ENCODE results near the gene ENSA.
"Not testable (repeated sequence)": the region's sequence is repeated elsewhere in the genome, so short reads cannot be mapped to it uniquely, and the experiment has no call there.

Gene ENSA

GRCh38 chr1:150629115-150629928, at the start of gene ENSA:
ENSA (minus strand) TSS chr1:150629612; CDS start chr1:150629470, 142 bp downstream.
- H3K27me3 ChIP-seq (ENCODE audit: control insufficient read depth in 1 of 2, insufficient read depth in 2 of 2, low read length in 2 of 2): no peaks in the 10 kb centered on the region
- H3K9me3 ChIP-seq (ENCODE audit: low read length): no peaks in the 10 kb centered on the region
- H3K27ac ChIP-seq (ENCODE audit: low read depth, low read length): peak within 1 kb of the TSS; percentile 95
- H3K9ac ChIP-seq (ENCODE audit: low read length): peak within 1 kb of the TSS; percentile 55
- peaks cover 13% of the 10 kb centered on the region for H3K4me1 ChIP-seq (ENCODE audit: insufficient read depth, low read length)
- peak within 1 kb of the TSS; percentile 69 to 72 for H3K4me3 ChIP-seq (ENCODE audit: low read depth in 1 of 2, low read length in 2 of 2)
- H3K36me3 ChIP-seq (ENCODE audit: insufficient read depth, low read length): peaks cover 35% of the 10 kb centered on the region

GRCh38 chr1:150678988-150679387, 49.6 kb upstream of the ENSA start:
- H3K4me1 ChIP-seq (ENCODE audit: insufficient read depth, low read length): no peaks in the 10 kb centered on the region
- no peaks in the 10 kb centered on the region for H3K9me3 ChIP-seq (ENCODE audit: low read length)
- H3K27ac ChIP-seq (ENCODE audit: low read depth, low read length): no peak overlapping the region
- H3K9ac ChIP-seq (ENCODE audit: low read length): no peak overlapping the region
- H3K27me3 ChIP-seq (ENCODE audit: control insufficient read depth in 1 of 2, insufficient read depth in 2 of 2, low read length in 2 of 2): no peaks in the 10 kb centered on the region
- no peak overlapping the region for H3K4me3 ChIP-seq (ENCODE audit: low read depth in 1 of 2, low read length in 2 of 2)
- H3K36me3 ChIP-seq (ENCODE audit: insufficient read depth, low read length): no peaks in the 10 kb centered on the region

- Histone ChIP-seq H3K27ac (ENCODE audit: low read depth, low read length) (no peak overlapping the region), H3K36me3 (ENCODE audit: insufficient read depth, low read length) (no peaks in the 10 kb centered on the region), H3K4me1 (ENCODE audit: insufficient read depth, low read length) (no peaks in the 10 kb centered on the region), H3K27me3 (ENCODE audit: control insufficient read depth in 1 of 2, insufficient read depth in 2 of 2, low read length in 2 of 2) (no peaks in the 10 kb centered on the region), H3K4me3 (ENCODE audit: low read depth in 1 of 2, low read length in 2 of 2) (no peak overlapping the region), H3K9me3 (ENCODE audit: low read length) (no peaks in the 10 kb centered on the region), H3K9ac (ENCODE audit: low read length) (no peak overlapping the region)
These were observed 45.5 kb upstream of the ENSA start for GRCh38 chr1:150674881-150675280.

GRCh38 chr1:150663321-150663720, 33.9 kb upstream of the ENSA start:
- Histone ChIP-seq H3K27ac (ENCODE audit: low read depth, low read length) (no peak overlapping the region), H3K4me3 (ENCODE audit: low read depth in 1 of 2, low read length in 2 of 2) (no peak overlapping the region), H3K27me3 (ENCODE audit: control insufficient read depth in 1 of 2, insufficient read depth in 2 of 2, low read length in 2 of 2) (no peaks in the 10 kb centered on the region), H3K36me3 (ENCODE audit: insufficient read depth, low read length) (peaks cover 13% of the 10 kb centered on the region), H3K9me3 (ENCODE audit: low read length) (no peaks in the 10 kb centered on the region), H3K4me1 (ENCODE audit: insufficient read depth, low read length) (no peaks in the 10 kb centered on the region), H3K9ac (ENCODE audit: low read length) (no peak overlapping the region)

GRCh38 chr1:150662811-150663210, 33.4 kb upstream of the ENSA start:
- no peak overlapping the region for H3K4me3 ChIP-seq (ENCODE audit: low read depth in 1 of 2, low read length in 2 of 2)
- no peaks in the 10 kb centered on the region for H3K27me3 ChIP-seq (ENCODE audit: control insufficient read depth in 1 of 2, insufficient read depth in 2 of 2, low read length in 2 of 2)
- H3K4me1 ChIP-seq (ENCODE audit: insufficient read depth, low read length): no peaks in the 10 kb centered on the region
- H3K27ac ChIP-seq (ENCODE audit: low read depth, low read length): no peak overlapping the region
- no peak overlapping the region for H3K9ac ChIP-seq (ENCODE audit: low read length)
- no peaks in the 10 kb centered on the region for H3K9me3 ChIP-seq (ENCODE audit: low read length)
- H3K36me3 ChIP-seq (ENCODE audit: insufficient read depth, low read length): peaks cover 13% of the 10 kb centered on the region

- H3K27me3 ChIP-seq (ENCODE audit: control insufficient read depth in 1 of 2, insufficient read depth in 2 of 2, low read length in 2 of 2): no peaks in the 10 kb centered on the region
- peaks cover 13% of the 10 kb centered on the region for H3K36me3 ChIP-seq (ENCODE audit: insufficient read depth, low read length)
- H3K27ac ChIP-seq (ENCODE audit: low read depth, low read length): no peak overlapping the region
These were observed 31.7 kb upstream of the ENSA start for GRCh38 chr1:150661156-150661555.

GRCh38 chr1:150660584-150660983, 31.2 kb upstream of the ENSA start:
- no peak overlapping the region for H3K4me3 ChIP-seq (ENCODE audit: low read depth in 1 of 2, low read length in 2 of 2)
- H3K27ac ChIP-seq (ENCODE audit: low read depth, low read length): no peak overlapping the region
- H3K27me3 ChIP-seq (ENCODE audit: control insufficient read depth in 1 of 2, insufficient read depth in 2 of 2, low read length in 2 of 2): no peaks in the 10 kb centered on the region
- H3K9ac ChIP-seq (ENCODE audit: low read length): no peak overlapping the region
- no peaks in the 10 kb centered on the region for H3K9me3 ChIP-seq (ENCODE audit: low read length)
- H3K4me1 ChIP-seq (ENCODE audit: insufficient read depth, low read length): no peaks in the 10 kb centered on the region
- H3K36me3 ChIP-seq (ENCODE audit: insufficient read depth, low read length): peaks cover 13% of the 10 kb centered on the region

More at GRCh38 chr1:150661156-150661555, 31.7 kb upstream of the ENSA start:
- H3K9me3 ChIP-seq (ENCODE audit: low read length): no peaks in the 10 kb centered on the region
- no peaks in the 10 kb centered on the region for H3K4me1 ChIP-seq (ENCODE audit: insufficient read depth, low read length)
- H3K4me3 ChIP-seq (ENCODE audit: low read depth in 1 of 2, low read length in 2 of 2): no peak overlapping the region
- H3K9ac ChIP-seq (ENCODE audit: low read length): no peak overlapping the region

GRCh38 chr1:150657064-150657463, 27.7 kb upstream of the ENSA start:
- not testable (repeated sequence) for H3K4me3 ChIP-seq (ENCODE audit: low read depth in 1 of 2, low read length in 2 of 2); H3K9me3 ChIP-seq (ENCODE audit: low read length); H3K27ac ChIP-seq (ENCODE audit: low read depth, low read length); H3K4me1 ChIP-seq (ENCODE audit: insufficient read depth, low read length); H3K27me3 ChIP-seq (ENCODE audit: control insufficient read depth in 1 of 2, insufficient read depth in 2 of 2, low read length in 2 of 2); H3K9ac ChIP-seq (ENCODE audit: low read length)
- H3K36me3 ChIP-seq (ENCODE audit: insufficient read depth, low read length): peaks cover 13% of the 10 kb centered on the region

GRCh38 chr1:150654635-150655034, 25.2 kb upstream of the ENSA start:
- not testable (repeated sequence) for H3K4me3 ChIP-seq (ENCODE audit: low read depth in 1 of 2, low read length in 2 of 2); H3K9me3 ChIP-seq (ENCODE audit: low read length); H3K27ac ChIP-seq (ENCODE audit: low read depth, low read length); H3K9ac ChIP-seq (ENCODE audit: low read length); H3K36me3 ChIP-seq (ENCODE audit: insufficient read depth, low read length); H3K27me3 ChIP-seq (ENCODE audit: control insufficient read depth in 1 of 2, insufficient read depth in 2 of 2, low read length in 2 of 2); H3K4me1 ChIP-seq (ENCODE audit: insufficient read depth, low read length)

- H3K4me3 ChIP-seq (ENCODE audit: low read depth in 1 of 2, low read length in 2 of 2): no peak overlapping the region
- H3K27ac ChIP-seq (ENCODE audit: low read depth, low read length): no peak overlapping the region
- H3K4me1 ChIP-seq (ENCODE audit: insufficient read depth, low read length): no peaks in the 10 kb centered on the region
- no peaks in the 10 kb centered on the region for H3K27me3 ChIP-seq (ENCODE audit: control insufficient read depth in 1 of 2, insufficient read depth in 2 of 2, low read length in 2 of 2)
- H3K9ac ChIP-seq (ENCODE audit: low read length): no peak overlapping the region
- no peaks in the 10 kb centered on the region for H3K9me3 ChIP-seq (ENCODE audit: low read length)
- peaks cover 27% of the 10 kb centered on the region for H3K36me3 ChIP-seq (ENCODE audit: insufficient read depth, low read length)
These were observed 20.8 kb upstream of the ENSA start for GRCh38 chr1:150650193-150650592.

- peaks cover 27% of the 10 kb centered on the region for H3K36me3 ChIP-seq (ENCODE audit: insufficient read depth, low read length)
- no peak overlapping the region for H3K4me3 ChIP-seq (ENCODE audit: low read depth in 1 of 2, low read length in 2 of 2)
- H3K9ac ChIP-seq (ENCODE audit: low read length): no peak overlapping the region
- H3K27ac ChIP-seq (ENCODE audit: low read depth, low read length): no peak overlapping the region
- H3K4me1 ChIP-seq (ENCODE audit: insufficient read depth, low read length): no peaks in the 10 kb centered on the region
- H3K27me3 ChIP-seq (ENCODE audit: control insufficient read depth in 1 of 2, insufficient read depth in 2 of 2, low read length in 2 of 2): no peaks in the 10 kb centered on the region
- no peaks in the 10 kb centered on the region for H3K9me3 ChIP-seq (ENCODE audit: low read length)
These were observed 20.1 kb upstream of the ENSA start for GRCh38 chr1:150649441-150650075.

- peaks cover 12% of the 10 kb centered on the region for H3K36me3 ChIP-seq (ENCODE audit: insufficient read depth, low read length)
- H3K9ac ChIP-seq (ENCODE audit: low read length): no peak overlapping the region
- H3K4me1 ChIP-seq (ENCODE audit: insufficient read depth, low read length): no peaks in the 10 kb centered on the region
- no peaks in the 10 kb centered on the region for H3K27me3 ChIP-seq (ENCODE audit: control insufficient read depth in 1 of 2, insufficient read depth in 2 of 2, low read length in 2 of 2)
- no peaks in the 10 kb centered on the region for H3K9me3 ChIP-seq (ENCODE audit: low read length)
- no peak overlapping the region for H3K4me3 ChIP-seq (ENCODE audit: low read depth in 1 of 2, low read length in 2 of 2)
- H3K27ac ChIP-seq (ENCODE audit: low read depth, low read length): no peak overlapping the region
These were observed 12.9 kb upstream of the ENSA start for GRCh38 chr1:150642296-150642695.

All from muscle layer of colon (tissue), 2 donors.